ENCODE data around the gene PARP4. TPM values are rescaled to one million over a fixed set of nuclear protein-coding genes. Genes with fewer than 3 reads are reported as not detected.

The PARP4 gene
- total and polyA plus RNA-seq, 2 of the 4 experiments (the other 2 are of a cell fraction), result 31.7 to 50.2 TPM

- POLR2A ChIA-PET (ENCODE audit: unreplicated experiment), result no interaction called here
- Histone ChIP-seq H2AK5ac (ENCODE audit: low read depth, low read length) (no peak overlapping the region), H2AFZ (replicated peaks; ENCODE audit: low read length, poor library complexity) (no peak overlapping the region), H3K4me3 (ENCODE audit: insufficient read depth, low read depth, low read length) (no peak overlapping the region), H3K27me3 (ENCODE audit: control insufficient read depth, insufficient read depth, low read length) (no peaks in the 10 kb centered on the region), H3K4ac (ENCODE audit: low read depth, low read length) (peak overlapping the region; percentile 64; the same call in 1 of the 2 replicates), H3K14ac (replicated peaks; ENCODE audit: low read depth, low read length) (no peak overlapping the region), H4K91ac (ENCODE audit: insufficient read depth, low read depth, low read length) (no peak overlapping the region), H4K8ac (ENCODE audit: low read depth in 2 of 2, low read length in 2 of 2) (peak overlapping the region in 1 of 2 experiments; percentile 12; a peak in 1 of 4 replicates), H3K9me1 (ENCODE audit: insufficient read depth, low read length) (peaks cover 10% of the 10 kb centered on the region), H2BK20ac (ENCODE audit: low read depth, low read length) (no peak overlapping the region), H3K18ac (ENCODE audit: low read depth, low read length) (no peak overlapping the region; the same call in 1 of the 2 replicates), H3K4me1 (ENCODE audit: control insufficient read depth, insufficient read depth, low read length) (peaks cover 14% of the 10 kb centered on the region), H3K23ac (ENCODE audit: low read depth, low read length) (peak overlapping the region; percentile 31; the same call in 1 of the 2 replicates), H3K36me3 (ENCODE audit: control insufficient read depth, insufficient read depth, low read length) (peaks cover 16% of the 10 kb centered on the region), H3K79me1 (ENCODE audit: low read depth in 1 of 2, low read length in 2 of 2) (peaks cover 9 to 64% of the 10 kb centered on the region in 2 experiments; a peak in 3 of 4 replicates), H4K20me1 (ENCODE audit: insufficient read depth, low read length) (peaks cover 15% of the 10 kb centered on the region), H2BK120ac (ENCODE audit: low read depth, low read length) (no peak overlapping the region), H3K27ac (ENCODE audit: insufficient read depth, low read length) (no peak overlapping the region), H2BK15ac (ENCODE audit: low read depth, low read length) (no peak overlapping the region), H3K4me2 (ENCODE audit: low read depth, low read length) (peak overlapping the region; percentile 18; the same call in 1 of the 2 replicates), H3K56ac (ENCODE audit: extremely low read depth, insufficient read depth, low read length) (no peak overlapping the region), H2BK5ac (ENCODE audit: low read depth, low read length, poor library complexity, severe bottlenecking) (no peak overlapping the region), H3K9ac (ENCODE audit: low read depth, low read length) (no peak overlapping the region), H2AK9ac (replicated peaks; ENCODE audit: low read depth, low read length, poor library complexity) (no peak overlapping the region), H4K5ac (ENCODE audit: low read depth, low read length) (no peak overlapping the region), H3K9me3 (ENCODE audit: control insufficient read depth, insufficient read depth, low read length) (no peaks in the 10 kb centered on the region; the same call in 1 of the 2 replicates)
- peak; percentile 91 for ATAC-seq (ENCODE audit: low read depth)
- peak; percentile 53 for DNase-seq
- CTCF ChIA-PET, result interaction anchor here (0.8 kb wide), 1 partner anchor 20 kb away, joined by 3 read pairs; no protein-coding TSS in a partner anchor
- in situ Hi-C loops (cut with MboI; ENCODE audit: low sequenced_read_pairs) (no loop called here), intact Hi-C loops (cut with micrococcal nuclease) (no loop called here), dilution Hi-C loops (cut with HindIII; ENCODE audit: low sequenced_read_pairs, unreplicated experiment) (no loop called here)
- TF ChIP-seq MXI1 (IDR thresholded peaks at IDR 0.05; ENCODE audit: borderline replicate concordance, low read depth, low read length) (no peak), CHD1 (IDR thresholded peaks at IDR 0.05; ENCODE audit: low read depth, low read length) (no peak), MAZ (IDR thresholded peaks at IDR 0.05; ENCODE audit: borderline replicate concordance, low read depth, low read length) (no peak), CEBPB (IDR thresholded peaks at IDR 0.05; ENCODE audit: low read depth, low read length) (no peak), RCOR1 (IDR thresholded peaks at IDR 0.05; ENCODE audit: insufficient replicate concordance, low read length) (no peak), POLR2A (IDR thresholded peaks at IDR 0.05; ENCODE audit: low read depth, low read length) (no peak), RFX5 (IDR thresholded peaks at IDR 0.05; ENCODE audit: low read depth, low read length) (no peak), CTCF (conservative IDR thresholded peaks at IDR 0.05; ENCODE audit: low read depth, low read length) (no peak), BHLHE40 (IDR thresholded peaks at IDR 0.05; ENCODE audit: low read depth, low read length) (no peak), RAD21 (IDR thresholded peaks at IDR 0.05; ENCODE audit: low read length) (no peak)
- TF ChIP-seq, protein P1, sequence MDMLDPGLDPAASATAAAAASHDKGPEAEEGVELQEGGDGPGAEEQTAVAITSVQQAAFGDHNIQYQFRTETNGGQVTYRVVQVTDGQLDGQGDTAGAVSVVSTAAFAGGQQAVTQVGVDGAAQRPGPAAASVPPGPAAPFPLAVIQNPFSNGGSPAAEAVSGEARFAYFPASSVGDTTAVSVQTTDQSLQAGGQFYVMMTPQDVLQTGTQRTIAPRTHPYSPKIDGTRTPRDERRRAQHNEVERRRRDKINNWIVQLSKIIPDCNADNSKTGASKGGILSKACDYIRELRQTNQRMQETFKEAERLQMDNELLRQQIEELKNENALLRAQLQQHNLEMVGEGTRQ (IDR thresholded peaks at IDR 0.05; ENCODE audit: low read depth, low read length), result no peak
- BruUV-seq (replicated peaks), result TSS peak; percentile 28
- WGBS, 2 experiments (ENCODE audit: extremely low coverage in 2 of 2, insufficient read length in 1 of 2), result 67% methylated on average over 2 of the region's 8 CpGs; no CpG with 5 or more reads in 1 of the 2 experiments
Observed at GRCh38 chr13:24502533-24503378, 9.8 kb downstream of the PARP4 start.

Measured in IMR-90 (cell line).